HG03342 (cell line): Measurements from ENCODE around the gene CDRT4.

Experiments
- ATAC-seq: cut with Tn5 transposase; IDR thresholded peaks from one replicate; pipeline ENCODE4 v1.9.1; 2021; ENCODE audit warnings: mild to moderate bottlenecking, moderate library complexity; ENCODE audit not compliant: unreplicated experiment

CDRT4 gene

GRCh38 chr17:15432807-15433611, 34.4 kb downstream of the CDRT4 start:
- ATAC-seq = no peak

GRCh38 chr17:15431766-15432165, 35.7 kb downstream of the CDRT4 start:
- ATAC-seq = no peak

DNA sequence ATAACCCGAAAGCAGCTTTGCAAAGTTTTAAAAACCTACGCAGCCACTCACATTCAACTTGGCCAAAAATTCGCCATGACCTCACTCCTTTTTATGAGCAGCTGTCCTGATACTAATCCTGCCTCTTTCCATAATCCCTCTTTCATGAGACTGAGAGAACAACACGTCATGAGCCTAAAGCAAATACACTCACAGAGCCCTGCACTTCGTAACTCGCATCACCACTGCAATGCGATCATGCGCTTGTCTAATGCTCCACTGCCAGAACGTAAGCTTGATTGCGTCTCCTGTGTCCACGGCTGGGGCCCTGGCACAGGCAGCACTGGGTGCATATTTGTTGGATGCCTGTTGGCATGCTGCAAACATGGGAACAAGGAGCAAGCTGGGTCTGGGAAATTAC, 36.2 kb downstream of the CDRT4 start:
- no peak for ATAC-seq

- no peak for ATAC-seq
These were observed 42.9 kb downstream of the CDRT4 start for GRCh38 chr17:15424521-15424920.

GRCh38 chr17:15422392-15422965, 44.9 kb downstream of the CDRT4 start:
- no peak for ATAC-seq

- ATAC-seq = no peak
These were observed 48.6 kb downstream of the CDRT4 start for GRCh38 chr17:15418781-15419180.

- ATAC-seq = no peak
These were observed 52.7 kb downstream of the CDRT4 start for GRCh38 chr17:15414532-15415306.

DNA sequence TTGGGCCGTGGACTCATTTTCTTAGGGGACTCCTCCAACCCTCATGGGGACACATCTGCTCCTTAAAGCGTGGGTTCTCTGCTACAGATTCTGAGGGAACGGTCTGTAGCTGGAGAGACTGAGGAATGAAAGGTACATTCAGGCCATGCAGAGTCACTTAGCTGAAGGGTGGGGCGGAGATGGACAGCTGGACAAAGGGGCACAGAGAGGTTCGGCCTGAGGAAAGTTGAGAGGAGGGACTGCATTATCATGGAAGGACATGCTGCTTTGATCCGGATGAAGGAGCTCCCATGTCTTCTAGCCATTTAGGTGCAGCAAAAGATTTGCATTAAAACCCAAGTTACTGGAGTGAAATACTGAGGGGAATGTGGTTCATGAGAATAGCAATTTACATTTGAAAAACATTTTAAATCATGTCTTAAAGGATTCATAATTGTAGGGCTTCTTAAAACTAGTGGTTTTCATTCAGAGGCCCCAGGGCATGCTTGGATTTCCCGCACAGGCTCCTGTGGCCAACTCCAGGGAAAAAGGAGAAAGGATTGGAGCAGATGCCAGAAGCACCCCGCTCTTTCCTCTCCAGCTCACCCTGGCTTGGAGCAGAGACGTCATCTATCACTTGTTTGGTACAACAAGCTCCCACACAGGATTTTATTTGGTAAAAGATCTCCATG, 54.2 kb downstream of the CDRT4 start:
- ATAC-seq = no peak

GRCh38 chr17:15412606-15413005, 54.8 kb downstream of the CDRT4 start:
- no peak for ATAC-seq

DNA sequence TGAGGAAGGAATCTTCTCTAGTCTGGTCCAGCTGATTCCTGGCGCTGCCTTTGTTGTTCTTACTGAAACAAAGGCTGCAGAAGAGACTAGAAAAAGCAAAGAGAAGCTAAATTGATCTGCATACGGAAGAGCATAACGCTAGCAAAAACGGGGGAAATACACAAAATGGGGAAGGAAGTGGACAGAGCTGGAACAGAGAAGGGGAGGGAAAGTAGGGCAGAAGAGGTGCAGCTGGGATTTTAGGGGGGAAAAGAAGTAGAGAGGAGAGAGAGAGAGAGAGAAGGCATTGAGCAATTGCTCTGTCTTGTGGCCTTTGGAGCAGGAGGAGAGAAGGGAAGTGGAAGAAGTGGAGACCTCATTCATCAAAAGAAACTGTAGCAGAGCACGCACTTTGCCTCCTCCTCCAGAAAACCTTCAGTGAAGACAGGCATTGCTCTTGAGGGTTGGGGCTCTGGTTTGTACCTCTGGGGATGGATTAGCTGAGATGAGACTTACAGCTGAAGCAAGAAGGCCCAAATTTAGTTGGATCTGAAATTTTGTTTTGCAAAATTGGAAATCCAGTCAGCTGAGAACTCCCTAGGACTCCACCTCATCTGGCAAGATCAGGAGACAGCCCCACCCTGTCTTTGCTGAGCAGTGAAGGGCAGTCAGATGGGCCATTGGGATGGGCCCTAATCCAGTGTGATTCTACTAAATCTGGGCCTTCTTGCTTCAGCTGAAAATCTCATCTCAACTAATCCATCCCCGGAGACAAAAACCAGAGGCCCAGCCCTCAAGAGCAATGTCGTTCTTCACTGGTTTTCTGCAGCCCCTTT, 55.8 kb downstream of the CDRT4 start:
- ATAC-seq = no peak

GRCh38 chr17:15409721-15410250, 57.6 kb downstream of the CDRT4 start:
- ATAC-seq = no peak

DNA sequence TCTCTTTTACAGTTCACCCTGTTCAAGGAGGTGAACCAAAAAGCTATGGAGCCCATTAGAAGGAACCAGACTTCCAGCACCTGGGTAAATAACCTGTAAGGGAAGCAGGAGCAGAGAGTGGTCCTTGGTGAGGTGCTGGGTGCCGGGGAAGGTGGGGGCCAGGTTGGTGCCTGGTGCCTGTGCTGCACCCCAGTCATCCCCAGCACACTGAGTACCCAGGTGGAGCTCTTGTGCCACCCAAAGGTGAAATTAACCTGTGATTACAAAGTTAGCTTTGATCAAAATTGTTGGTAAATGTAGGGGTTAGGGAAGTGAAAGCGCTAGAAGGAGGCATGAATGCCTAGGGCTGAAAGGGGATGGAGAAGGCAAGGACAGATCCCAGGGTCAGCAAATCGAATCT, 58.6 kb downstream of the CDRT4 start:
- ATAC-seq = no peak

- no peak for ATAC-seq
These were observed 61.3 kb downstream of the CDRT4 start for GRCh38 chr17:15406081-15406480.

- no peak for ATAC-seq
These were observed 62.4 kb downstream of the CDRT4 start for GRCh38 chr17:15405058-15405415.

DNA sequence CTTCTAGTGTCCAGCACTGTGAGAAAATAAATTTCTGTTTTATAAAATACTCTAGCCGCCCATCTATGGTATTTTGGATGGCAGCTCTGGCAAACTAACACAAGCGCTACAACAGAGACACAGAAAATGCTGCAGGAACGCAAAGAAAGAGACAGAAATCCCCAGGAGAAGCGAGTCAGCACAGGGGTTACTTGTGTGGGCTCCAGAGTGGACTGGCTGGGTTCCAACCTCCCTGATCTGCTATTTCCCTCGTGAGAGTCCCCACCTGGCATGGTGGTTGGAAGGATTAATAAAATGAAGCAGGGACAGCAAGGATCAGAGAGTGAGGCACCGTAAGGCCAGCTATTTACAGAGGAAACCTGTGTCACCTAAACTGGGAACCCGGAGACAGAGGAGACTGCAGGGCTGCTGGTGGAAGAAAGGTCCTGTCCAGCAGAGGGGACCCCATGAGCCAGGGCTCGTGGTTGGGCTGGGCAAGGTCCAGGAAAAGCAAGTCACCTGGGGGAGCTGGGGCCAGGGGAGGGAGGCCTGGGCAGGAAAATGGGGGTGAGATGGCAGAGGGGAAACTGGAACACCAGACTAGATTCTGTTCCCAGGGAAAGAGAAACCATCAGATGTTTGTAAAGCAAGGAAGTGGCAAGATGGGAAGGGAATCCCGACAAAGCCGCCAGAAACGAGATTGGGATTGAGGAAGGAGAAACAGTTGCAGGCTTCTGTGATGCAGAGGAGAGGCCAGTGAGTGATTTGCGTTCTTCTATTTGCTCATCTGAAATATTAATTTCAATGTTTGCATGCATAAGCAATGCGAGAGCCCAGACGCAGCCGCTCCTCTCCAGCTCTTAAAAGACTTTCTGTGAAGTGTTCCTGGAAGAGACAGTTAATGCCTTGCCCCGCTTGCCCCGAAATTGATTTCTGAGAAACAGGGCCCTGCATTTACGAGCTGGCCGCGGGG, 63.0 kb downstream of the CDRT4 start:
- ATAC-seq = no peak

DNA sequence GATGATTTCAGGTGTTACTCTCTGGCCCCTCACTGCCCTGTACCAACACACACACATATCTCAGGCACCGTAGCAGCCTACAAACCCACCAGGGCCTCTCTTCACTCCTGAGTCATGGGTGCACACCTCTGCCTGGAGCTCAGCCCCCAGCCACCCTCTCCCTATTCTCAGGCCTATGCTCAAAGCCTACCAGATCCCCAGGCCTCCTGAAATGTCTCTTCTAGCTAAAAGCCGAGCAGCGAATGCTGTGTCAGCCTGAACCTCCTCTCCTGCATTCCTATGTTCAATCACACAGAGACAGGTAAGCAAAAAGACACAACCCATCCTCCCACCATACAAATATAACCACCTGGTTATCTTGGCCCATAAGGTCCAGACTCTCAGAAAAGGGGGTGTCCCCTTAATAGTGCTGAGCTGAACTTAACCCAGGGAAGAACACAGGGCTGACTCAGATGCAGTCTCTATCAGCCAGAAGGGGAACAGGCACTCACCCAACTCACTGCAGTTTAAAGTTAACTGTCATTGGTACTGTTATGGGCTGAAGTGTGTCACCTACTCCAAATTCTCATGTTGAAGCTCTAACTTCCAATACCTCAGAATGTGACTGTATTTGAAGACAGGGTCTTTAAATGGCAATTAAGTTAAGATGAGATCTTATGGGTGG, 64.0 kb downstream of the CDRT4 start:
- no peak for ATAC-seq

DNA sequence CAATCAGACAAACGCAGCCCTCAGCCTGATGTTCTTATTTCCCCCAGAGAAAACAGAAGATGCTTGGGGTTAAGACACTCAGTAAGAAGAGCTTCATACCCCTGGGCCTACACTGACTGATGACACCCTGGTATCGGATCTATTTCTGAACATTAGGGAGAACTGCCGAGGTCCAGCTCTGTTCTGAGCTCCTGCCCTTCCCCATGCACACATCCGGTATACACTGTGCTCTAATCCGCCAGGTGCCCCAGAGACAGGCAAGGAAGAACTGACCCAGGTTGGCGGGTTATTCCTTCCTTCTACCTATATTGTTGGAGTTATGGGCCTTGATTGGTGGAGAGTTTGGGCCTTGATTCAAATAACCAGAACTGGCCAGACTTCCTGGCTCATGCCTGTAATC, 68.0 kb downstream of the CDRT4 start:
- ATAC-seq = no peak

GRCh38 chr17:15398736-15399331, 68.6 kb downstream of the CDRT4 start:
- ATAC-seq = no peak
